Body of pancreas (tissue), 4 donors: ENCODE results near the gene CADM2. TPM values are rescaled to one million over a fixed set of nuclear protein-coding genes. Genes with fewer than 3 reads are reported as not detected.

Source experiments
- ATAC-seq: fragments of 150-250 bp; one replicate; pipeline ENCODE4 v1.9.1; 2016
- DNase-seq, 4 donors: peaks; one replicate each; pipeline ENCODE4 v3.0.0-alpha.2; 2019
- H3K27ac ChIP-seq, 4 donors: fragments of 200-600 bp; sonication (generic); 1 replicate in 3 of 4; 2 replicates in 1 of 4; pipeline versions ENCODE4 v1.5.1 to v1.6.1; 2016 to 2019; ENCODE audit warnings: mild to moderate bottlenecking in 1 of 4, mixed read lengths in 1 of 4, moderate library complexity in 1 of 4
- H3K27me3 ChIP-seq, 2 donors: fragments of 200-600 bp; sonication (generic); one replicate each; pipeline ENCODE4 v1.6.0; 2016; ENCODE audit warnings: mild to moderate bottlenecking in 1 of 2
- H3K36me3 ChIP-seq, 2 donors: fragments of 200-600 bp; sonication (generic); replicated peaks in 1 of 2; 2 replicates each; pipeline ENCODE4 v1.5.1; 2016; ENCODE audit warnings: low read depth in 2 of 2; ENCODE audit not compliant: insufficient read depth in 1 of 2
- H3K4me1 ChIP-seq: fragments of 200-600 bp; sonication (generic); one replicate; pipeline ENCODE4 v1.6.0; 2016
- H3K4me3 ChIP-seq, 2 donors: fragments of 200-600 bp; sonication (generic); 1 replicate in 1 of 2; 2 replicates in 1 of 2; pipeline ENCODE4 v1.5.1; 2016 to 2019
- H3K9me3 ChIP-seq, 3 donors: fragments of 200-600 bp; sonication (generic); 1 replicate in 2 of 3; 2 replicates in 1 of 3; pipeline ENCODE4 v1.5.1; 2016
- POLR2A ChIP-seq, 3 donors: fragments of 450-650 bp; IDR thresholded peaks; one replicate each; pipeline ENCODE4 v1.6.1; 2016; ENCODE audit warnings: antibody characterized with exemption in 3 of 3, mild to moderate bottlenecking in 2 of 3
- WGBS, 2 donors: methylation state at CpG; one replicate each; pipeline ENCODE4 v1.1.5; 2017; 5-methylcytosine and 5-hydroxymethylcytosine counted together
- intact Hi-C: fragments of 100-400 bp; cut with DNase I; formaldehyde crosslinking; loops from one replicate; pipeline ENCODE4 v1.15.1; 2023
- total RNA-seq, 2 donors: library from RNA; depleted of rRNA; stranded (reverse); fragments of >200 nt; gene quantifications; one replicate each; pipeline ENCODE4 v1.1.0, GENCODE V29; 2016
- TF ChIP-seq, protein P1 (sequence below), 7 experiments: fragments of 450-650 bp in 4 of 7; fragments of 200-600 bp in 3 of 7; sonication (generic) in 3 of 7; IDR thresholded peaks; one replicate each; pipeline ENCODE4 v1.5.1; 2016 to 2019; ENCODE audit warnings: antibody characterized with exemption in 7 of 7

Gene CADM2
- total RNA-seq, 2 donors from 2014 or later, result 0.26 to 1.3 TPM

DNA sequence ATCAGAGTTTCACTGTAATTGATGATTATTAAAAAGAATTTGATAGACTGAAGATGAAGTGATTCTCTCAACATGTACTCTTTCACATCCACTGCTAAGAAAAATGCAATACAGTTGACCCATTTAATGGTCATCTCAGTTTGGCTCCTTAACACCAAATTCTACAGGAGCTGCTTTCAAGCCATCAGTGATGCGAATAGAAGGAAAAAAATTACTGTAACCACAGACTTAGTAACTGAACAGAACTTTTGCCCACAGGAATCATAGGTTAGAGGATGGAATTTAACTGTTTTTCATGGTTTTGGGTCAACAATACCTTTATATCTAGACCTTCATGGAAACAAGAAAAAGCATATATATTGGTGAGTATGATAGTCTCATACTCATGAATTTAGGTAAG lies 633.5 kb downstream of the CADM2 start:
- DNase-seq (no peak), ATAC-seq (no peak)
- no peak overlapping the region for H3K4me3 ChIP-seq
- H3K27ac ChIP-seq, result no peak overlapping the region
- H3K36me3 ChIP-seq, result no peaks in the 10 kb centered on the region
- WGBS, 2 donors, result 79 to 82% methylated on average over 1 of the region's 1 CpG
- no peaks in the 10 kb centered on the region for H3K9me3 ChIP-seq
- intact Hi-C loops, result no loop called here
- TF ChIP-seq, protein P1, sequence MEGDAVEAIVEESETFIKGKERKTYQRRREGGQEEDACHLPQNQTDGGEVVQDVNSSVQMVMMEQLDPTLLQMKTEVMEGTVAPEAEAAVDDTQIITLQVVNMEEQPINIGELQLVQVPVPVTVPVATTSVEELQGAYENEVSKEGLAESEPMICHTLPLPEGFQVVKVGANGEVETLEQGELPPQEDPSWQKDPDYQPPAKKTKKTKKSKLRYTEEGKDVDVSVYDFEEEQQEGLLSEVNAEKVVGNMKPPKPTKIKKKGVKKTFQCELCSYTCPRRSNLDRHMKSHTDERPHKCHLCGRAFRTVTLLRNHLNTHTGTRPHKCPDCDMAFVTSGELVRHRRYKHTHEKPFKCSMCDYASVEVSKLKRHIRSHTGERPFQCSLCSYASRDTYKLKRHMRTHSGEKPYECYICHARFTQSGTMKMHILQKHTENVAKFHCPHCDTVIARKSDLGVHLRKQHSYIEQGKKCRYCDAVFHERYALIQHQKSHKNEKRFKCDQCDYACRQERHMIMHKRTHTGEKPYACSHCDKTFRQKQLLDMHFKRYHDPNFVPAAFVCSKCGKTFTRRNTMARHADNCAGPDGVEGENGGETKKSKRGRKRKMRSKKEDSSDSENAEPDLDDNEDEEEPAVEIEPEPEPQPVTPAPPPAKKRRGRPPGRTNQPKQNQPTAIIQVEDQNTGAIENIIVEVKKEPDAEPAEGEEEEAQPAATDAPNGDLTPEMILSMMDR (IDR thresholded peaks at IDR 0.05), result no peak
- TF ChIP-seq POLR2A (IDR thresholded peaks at IDR 0.05), result no peak
- H3K27me3 ChIP-seq, result no peaks in the 10 kb centered on the region
- no peaks in the 10 kb centered on the region for H3K4me1 ChIP-seq

DNA sequence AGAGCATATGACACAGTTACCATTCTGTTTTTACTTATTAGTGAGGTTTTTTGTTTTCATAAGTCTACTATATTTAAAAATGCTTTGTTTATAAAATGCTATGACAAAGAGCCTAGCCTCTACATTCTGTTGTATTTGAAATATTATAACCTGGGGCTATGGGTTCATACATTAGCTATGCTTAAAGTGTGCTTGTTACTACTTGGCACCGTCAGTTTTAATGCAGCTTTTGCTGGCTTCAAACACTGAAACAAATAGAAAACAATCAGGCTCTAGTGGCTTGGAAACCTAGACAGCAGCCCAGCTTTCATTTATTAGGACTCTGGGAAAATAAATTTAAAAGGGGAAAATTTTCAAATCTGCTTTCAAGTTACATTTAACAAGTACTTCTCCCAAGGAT lies 635.9 kb downstream of the CADM2 start:
- no peaks in the 10 kb centered on the region for H3K4me1 ChIP-seq
- TF ChIP-seq, protein P1 (IDR thresholded peaks at IDR 0.05), result no peak
- no peak for TF ChIP-seq POLR2A (IDR thresholded peaks at IDR 0.05)
- DNase-seq, result no peak
- no peaks in the 10 kb centered on the region for H3K27me3 ChIP-seq
- ATAC-seq, result no peak
- WGBS, 2 donors, result 65 to 77% methylated on average over 1 of the region's 1 CpG
- no peak overlapping the region for H3K4me3 ChIP-seq
- intact Hi-C loops, result no loop called here
- H3K9me3 ChIP-seq, result no peaks in the 10 kb centered on the region
- no peak overlapping the region for H3K27ac ChIP-seq
- H3K36me3 ChIP-seq, result no peaks in the 10 kb centered on the region

DNA sequence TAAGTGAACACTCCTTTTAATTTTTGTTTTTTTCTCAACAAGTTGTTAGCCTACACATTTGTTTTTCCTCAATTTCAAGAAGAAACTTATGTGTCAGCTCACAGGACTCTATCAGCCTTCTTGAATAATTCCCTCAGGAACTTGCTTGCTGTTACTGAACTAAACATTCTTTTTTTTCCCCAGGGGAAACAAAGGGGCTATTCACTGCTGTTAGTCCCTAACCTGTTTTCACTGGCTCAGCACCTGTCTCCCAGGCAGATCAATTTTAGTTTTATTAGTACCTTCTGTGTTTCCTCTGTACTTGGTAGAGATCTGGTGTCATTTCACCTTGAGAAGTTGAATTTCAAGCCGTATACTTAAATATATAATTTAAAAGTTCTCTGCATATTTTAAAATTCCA lies 644.6 kb downstream of the CADM2 start:
- no peak overlapping the region for H3K4me3 ChIP-seq
- intact Hi-C loops, result no loop called here
- no peak for TF ChIP-seq POLR2A (IDR thresholded peaks at IDR 0.05)
- TF ChIP-seq, protein P1 (IDR thresholded peaks at IDR 0.05), result no peak
- DNase-seq (no peak), ATAC-seq (peak; percentile 58)
- no peaks in the 10 kb centered on the region for H3K36me3 ChIP-seq
- no peaks in the 10 kb centered on the region for H3K27me3 ChIP-seq
- H3K9me3 ChIP-seq, result no peaks in the 10 kb centered on the region
- peak overlapping the region in 3 of 4 donors; percentile 8 to 52 (median 13) for H3K27ac ChIP-seq
- H3K4me1 ChIP-seq, result peaks cover 6% of the 10 kb centered on the region
- 32% methylated on average over 1 of the region's 1 CpG for WGBS, 2 donors

DNA sequence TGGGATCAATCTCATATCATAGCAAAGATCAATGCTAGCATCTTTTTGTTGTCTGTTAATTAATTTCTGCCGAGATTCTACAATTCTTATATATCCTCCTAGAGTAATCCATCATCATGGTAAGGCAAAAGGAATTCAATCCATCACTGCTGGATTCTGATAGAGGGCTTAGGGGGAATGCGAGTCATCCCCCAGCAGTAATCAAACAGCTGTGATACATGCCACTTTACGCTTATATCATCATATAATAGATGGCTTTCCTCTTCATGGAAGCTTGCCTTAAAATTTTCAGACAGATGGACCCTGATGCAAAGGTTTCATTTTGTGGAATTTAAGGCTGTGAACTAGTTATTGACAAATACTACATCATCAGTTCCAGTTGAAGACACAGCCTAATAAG lies 645.9 kb downstream of the CADM2 start:
- Histone ChIP-seq H3K4me3 (no peak overlapping the region), H3K36me3 (no peaks in the 10 kb centered on the region), H3K27me3 (no peaks in the 10 kb centered on the region), H3K27ac (no peak overlapping the region), H3K4me1 (peaks cover 6% of the 10 kb centered on the region), H3K9me3 (no peaks in the 10 kb centered on the region)
- intact Hi-C loops, result no loop called here
- TF ChIP-seq, protein P1 (IDR thresholded peaks at IDR 0.05), result no peak
- TF ChIP-seq POLR2A (IDR thresholded peaks at IDR 0.05), result no peak
- ATAC-seq (no peak), DNase-seq (no peak)
- 55 to 65% methylated on average over 3 of the region's 3 CpGs for WGBS, 2 donors

DNA sequence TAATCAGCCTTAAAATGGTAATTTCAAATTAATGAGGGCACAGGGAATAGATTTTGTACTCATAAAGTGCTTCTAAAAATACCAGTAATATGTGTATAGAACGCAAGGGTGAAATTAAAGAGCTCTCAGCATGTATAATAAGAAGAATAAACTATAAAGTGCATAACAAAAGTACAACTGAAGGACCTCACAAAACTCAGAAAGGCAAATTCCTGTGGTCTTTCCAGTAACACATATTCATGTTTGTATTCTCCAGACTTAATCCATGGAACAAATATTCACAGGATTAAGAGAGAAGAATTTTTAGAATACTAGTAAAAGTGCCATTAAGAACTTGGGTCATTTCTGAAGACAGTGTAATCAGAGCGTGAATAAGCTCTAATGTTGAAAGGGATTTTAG lies 646.3 kb downstream of the CADM2 start:
- TF ChIP-seq, protein P1 (IDR thresholded peaks at IDR 0.05), result no peak
- no peak for TF ChIP-seq POLR2A (IDR thresholded peaks at IDR 0.05)
- 78% methylated on average over 2 of the region's 2 CpGs for WGBS, 2 donors
- H3K27me3 ChIP-seq, result no peaks in the 10 kb centered on the region
- H3K27ac ChIP-seq, result no peak overlapping the region
- intact Hi-C loops, result no loop called here
- no peaks in the 10 kb centered on the region for H3K36me3 ChIP-seq
- H3K4me1 ChIP-seq, result peaks cover 6% of the 10 kb centered on the region
- no peak for DNase-seq
- no peak overlapping the region for H3K4me3 ChIP-seq
- no peak for ATAC-seq
- no peaks in the 10 kb centered on the region for H3K9me3 ChIP-seq
